ENCODE measurements around the gene METTL16.
A peak's percentile ranks its signal among the peaks of the same experiment; 100 is the strongest.

METTL16 gene

GRCh38 chr17:2410951-2411350 is 100.7 kb downstream of the METTL16 start:
- DNase-seq = no peak

GRCh38 chr17:2406903-2407790 is 104.5 kb downstream of the METTL16 start:
- no peak for DNase-seq

GRCh38 chr17:2406271-2406902 is 105.3 kb downstream of the METTL16 start:
- no peak for DNase-seq

DNA sequence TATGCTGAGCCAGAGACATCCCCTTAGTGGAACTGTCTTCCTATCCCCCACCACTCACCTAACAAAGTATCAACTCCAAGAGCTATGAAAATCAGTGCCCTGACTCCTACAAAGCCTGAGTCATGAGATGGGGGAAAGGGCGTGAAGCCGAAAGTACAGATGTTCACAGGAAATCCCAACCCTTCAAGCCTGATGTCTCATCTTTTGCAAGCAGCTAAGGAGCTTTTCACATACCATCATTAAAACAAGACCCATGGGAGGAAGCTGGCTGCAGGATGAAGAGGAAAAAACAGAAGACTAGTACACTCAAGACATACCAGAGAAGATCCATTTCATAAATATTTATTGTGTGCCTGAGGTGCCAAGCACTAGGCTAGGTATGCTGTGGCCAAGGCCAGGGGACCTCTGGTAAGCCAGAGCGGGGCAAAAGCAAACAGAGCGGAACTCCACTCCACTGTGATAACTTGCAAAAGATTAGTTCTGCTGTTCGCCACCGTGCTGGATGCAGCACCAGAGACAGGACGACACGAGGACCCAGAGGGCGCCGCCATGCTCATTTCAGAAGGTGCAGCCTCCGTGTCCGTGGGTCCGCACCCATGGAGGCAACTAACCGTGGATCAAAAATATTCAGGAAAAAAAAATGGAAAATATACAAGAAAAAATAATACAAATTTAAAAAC is 106.3 kb downstream of the METTL16 start:
- no peak for DNase-seq

DNA sequence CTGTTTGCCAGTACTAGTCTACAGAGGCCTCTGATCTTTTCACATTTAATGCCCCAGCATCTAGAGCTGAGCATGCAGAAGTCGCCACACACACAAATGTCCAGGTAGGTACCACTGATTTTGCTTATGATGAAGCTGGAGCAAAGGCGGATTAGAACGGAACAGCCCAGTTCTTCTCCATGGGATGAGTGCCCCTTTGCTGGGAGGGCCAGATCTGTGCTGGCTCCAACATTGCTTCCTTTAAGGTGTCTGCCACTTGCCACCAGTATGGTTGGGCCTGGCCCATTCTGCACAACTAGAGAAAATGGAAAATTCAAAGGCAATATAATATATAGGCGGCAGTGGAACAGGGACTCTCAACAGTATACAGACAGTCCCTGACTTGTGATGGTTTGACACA is 108.6 kb downstream of the METTL16 start:
- no peak for DNase-seq

- DNase-seq = no peak
Measured at GRCh38 chr17:2402544-2402943, 109.1 kb downstream of the METTL16 start.

DNA sequence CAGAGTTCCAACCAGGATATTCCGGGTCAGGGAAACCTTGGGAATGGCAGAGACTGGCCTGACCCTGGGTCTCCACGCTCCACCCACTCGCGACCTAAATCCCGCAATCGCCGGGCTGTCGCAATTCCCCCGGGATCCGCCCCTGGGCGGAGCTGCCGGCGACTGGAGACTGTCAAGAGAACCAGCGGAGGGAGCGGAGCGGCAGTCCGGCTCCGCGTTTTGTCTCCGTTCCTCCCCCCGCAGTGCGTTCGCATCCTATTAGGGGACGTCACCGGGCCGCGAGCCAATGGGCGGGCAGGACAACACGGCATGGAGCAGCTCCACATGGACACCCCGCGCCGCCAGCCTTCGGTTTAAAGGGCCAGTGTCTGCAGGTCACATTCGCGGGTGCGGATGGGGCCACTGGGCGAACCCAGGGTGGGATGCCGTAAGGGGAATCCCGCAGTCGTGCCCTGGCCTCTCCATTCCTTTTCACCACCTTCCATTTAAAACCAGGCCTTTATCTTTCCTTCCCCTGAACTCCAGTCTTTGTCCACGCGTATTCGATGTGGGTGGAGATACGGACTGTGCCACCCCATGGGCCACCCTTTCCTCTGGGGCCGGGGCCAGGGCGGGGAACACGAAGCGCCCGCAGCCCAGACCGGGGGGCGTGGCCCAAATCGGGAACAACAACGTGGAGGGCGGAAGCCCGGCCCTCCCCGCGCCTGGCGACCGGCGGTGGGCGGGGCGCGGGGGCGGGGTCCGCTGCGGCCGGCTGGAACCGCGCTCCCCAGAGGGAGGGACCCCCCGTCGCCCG is 110.1 kb downstream of the METTL16 start:
- peak; percentile 98 to 99 for DNase-seq

DNA sequence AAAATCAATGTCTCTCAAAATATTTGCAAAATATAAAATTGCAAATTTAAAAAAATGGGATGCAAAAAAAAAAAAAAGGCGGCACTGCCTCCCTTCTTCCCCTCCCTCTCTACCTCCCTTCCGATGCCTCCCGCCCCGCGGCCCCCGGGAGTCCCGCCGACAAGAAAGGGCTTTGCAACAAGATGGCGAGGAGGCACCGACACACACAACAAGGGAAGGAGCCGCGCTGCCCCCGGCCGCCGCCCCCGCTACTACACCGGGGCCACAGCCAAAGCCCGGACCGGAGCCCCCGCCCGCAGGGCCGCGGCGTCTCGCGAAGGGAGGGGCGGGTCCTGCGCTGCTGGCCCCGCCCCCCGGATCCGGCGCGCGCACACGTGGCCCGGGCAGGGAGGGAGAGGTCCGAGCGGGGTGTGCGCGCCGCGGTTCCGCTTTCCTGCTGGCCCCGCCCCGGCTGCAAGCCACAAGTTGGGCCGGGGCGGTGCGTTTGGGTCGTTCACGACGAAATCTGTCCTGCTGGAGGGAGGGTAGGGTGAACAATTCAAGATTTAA is 110.7 kb downstream of the METTL16 start, which contains the start of gene MNT:
MNT (minus strand) TSS at position 184 of the 549 bp plus-strand sequence. CDS start 348 bp downstream, outside the sequence.
- DNase-seq = peak; percentile 89 to 92

DNA sequence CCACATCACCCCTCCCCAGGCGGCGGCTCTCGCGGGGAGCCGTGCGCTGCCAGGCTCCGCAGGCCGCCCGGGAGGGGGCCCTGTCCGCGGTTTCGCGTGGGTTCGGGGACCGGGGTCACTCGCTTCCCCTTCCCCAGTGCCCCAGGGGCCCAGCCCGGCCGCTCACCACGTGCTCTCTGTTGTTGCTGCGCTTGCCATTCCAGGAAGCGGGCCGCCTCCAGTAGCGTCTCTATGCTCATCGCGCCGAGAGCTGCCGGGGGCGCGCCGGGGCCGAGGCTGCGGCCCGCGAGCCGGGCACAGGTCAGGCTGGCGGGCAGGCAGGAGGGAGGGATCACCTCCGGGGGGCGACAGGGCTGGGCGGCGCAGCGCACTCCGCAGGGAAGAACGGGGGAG is 111.2 kb downstream of the METTL16 start:
- peak in 1 of 2 experiments; percentile 37 for DNase-seq

DNA sequence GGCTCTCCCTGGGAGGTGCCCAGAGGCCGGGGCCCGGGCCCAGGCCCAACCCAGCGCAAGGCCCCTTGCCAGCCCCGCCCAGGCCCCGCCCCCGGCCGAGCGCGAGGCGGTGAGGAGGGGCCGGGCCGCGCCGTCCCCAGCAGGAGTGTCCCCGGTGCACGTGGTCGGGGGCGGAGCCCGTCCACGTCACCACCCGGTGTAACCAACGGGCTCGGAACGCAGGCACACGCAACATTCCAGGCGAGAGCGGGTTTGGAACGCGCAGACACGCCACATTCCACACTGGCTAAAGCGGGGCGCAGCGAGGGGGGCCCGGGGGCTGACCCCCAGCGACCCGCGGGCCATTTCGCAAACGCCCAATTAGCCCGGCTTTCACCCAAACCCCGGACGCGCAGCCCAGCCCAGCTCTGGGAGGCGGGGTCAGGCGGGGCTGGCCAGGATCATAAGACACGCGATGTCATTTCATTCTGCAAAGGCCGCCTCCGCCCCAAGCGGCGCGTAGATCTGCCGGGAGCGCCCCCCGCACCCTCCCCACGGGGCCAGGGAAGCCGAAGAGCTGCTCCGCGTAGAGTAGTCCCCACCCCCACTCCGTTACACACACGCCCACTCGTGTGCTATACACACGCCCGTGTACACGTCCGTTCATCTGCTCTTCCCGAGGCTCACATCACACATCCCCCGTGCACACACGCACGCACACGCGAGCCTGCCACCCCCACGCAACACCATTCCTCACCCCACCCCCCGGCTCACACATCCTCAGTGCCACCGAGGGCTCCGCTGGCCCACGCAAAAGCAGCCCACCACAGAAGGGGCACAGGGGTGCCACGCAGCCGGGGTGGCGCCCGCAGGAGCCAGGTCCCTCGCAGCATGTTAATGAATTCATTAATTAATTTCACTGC is 111.9 kb downstream of the METTL16 start:
- DNase-seq = peak; percentile 75 to 87

DNA sequence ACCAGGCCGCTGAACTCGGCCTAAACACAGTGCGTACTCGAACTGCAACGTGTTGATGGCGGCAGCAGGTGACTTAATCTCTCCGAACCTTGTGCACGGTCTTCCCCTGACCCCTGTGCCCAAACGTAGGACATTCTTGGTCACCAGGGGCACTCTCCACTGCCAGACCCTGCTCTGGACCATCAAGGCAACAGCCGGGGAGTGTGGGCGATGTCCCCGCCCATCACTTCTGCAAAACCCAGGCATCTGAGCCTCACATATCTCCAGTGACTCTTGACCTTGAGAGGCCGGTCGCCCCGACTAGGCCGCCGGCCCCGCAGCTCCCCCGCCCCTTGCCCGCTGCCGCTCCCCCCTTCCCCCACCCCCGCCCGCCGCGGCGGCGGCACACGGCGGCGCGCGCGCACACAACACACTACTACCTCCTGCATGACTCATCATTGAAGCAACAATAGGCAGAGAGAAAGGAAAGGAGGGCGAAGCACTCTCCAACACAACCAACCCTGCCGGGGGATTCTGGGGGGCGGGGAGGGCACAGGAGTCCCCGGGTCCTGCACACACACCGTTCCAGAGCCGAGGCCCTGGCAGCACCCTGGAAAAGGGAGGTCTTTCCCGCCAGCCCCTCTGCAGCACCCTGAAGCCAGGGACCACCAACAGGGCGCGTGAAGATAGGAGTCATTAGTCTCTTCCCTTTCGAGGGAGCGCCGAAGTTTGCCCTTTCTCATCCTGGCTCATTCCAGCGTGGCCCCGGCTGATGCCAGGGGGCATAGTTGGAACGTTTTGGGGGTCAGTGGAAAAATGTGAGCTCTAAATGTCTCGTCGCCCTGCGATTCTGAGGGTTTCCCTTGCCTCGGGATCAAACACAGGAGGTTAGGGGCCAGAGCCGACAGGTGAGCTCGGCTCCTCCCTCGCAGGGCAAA is 112.8 kb downstream of the METTL16 start:
- DNase-seq = no peak

GRCh38 chr17:2398182-2398581 is 113.5 kb downstream of the METTL16 start:
- DNase-seq = no peak

- DNase-seq = no peak
Measured at GRCh38 chr17:2397247-2398171, 114.2 kb downstream of the METTL16 start.

- DNase-seq = no peak
Measured at GRCh38 chr17:2396568-2397246, 115.0 kb downstream of the METTL16 start.

DNA sequence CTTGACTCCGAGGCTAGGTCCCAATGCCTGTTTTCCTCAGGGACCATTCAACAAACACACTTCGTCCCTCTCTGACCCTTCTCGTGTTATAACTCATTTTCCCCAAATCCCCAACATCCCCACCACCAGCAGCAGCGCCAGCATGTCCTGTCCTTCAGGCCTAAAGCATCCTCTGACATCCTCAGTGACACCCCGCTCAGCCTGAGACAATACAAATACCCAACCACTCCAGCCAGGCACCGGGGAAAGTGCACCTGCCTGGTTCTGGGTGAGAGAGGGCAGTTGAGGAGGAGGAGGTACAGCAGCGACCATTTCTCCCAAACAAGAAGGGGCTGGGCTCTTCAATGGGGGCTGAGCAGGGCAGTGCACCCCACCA is 115.5 kb downstream of the METTL16 start:
- DNase-seq = no peak

DNA sequence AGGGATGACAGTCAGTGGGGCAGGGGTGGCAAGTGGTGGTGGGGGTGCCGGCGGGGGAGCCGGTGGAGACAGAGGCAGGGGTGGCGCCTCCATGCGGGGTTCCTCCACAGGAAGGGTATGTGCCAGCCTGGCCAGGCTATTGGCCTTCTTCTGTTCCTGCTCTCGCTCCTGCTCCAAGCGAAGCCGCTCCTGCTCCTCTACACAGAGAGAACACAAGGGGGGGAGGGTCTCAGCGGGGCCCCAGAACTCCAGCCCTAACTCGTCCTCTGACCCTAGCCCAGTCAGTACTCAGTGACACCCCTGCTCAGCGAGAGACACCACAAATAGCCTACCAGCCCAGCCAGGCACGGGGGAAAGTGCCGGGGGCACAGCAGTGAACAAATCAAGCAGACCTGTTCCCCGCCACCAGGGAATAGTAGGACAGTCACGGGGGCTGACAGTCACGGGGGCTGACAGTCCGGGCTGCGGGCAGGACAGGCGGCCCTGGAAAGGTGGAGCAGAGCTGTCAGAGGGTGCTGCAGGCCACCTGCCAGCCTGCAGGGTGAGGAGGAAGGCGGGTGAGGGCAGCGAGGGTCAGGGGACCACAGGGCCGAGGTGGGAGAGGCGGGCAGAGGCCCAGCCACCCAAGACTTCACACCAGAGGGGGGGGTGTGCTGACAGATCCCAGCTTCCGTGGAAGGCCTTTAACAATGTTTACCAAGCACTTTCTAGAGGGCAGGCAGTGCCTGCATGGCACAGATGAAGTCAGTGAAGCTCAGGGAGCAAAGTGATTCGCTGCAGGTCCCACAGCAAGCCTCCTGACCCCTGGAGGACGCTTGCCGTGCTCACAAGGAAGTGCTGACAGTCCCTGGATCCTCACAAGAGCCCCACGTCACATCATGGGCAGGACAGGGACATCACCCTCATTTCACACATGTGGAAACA is 116.2 kb downstream of the METTL16 start:
- DNase-seq = no peak

DNA sequence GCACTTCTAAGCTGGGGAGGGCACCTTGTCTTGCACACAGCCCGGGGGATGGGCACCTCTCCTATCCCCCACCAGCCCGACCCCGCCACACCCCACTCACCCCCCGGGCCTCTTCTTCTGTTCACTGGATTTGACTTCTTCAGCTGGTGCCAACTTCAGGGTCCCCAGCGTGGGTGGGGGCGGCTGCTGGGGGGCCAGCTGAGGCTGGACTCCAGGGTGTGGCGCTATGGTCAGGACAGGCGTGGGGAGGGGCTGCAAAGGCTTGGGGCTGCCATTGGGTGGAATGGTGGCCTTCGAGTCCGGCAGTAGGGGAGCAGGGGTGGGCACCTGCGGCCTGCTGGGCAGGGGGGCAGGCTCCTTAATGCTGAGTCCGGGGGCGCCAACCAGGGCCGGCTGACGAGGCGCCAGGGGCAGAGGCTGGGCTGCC is 116.9 kb downstream of the METTL16 start:
- DNase-seq = no peak
